Testis (tissue), 3 donors: ENCODE measurements around the gene TUBA3C. TPM values are rescaled to one million over a fixed set of nuclear protein-coding genes. Genes with fewer than 3 reads are reported as not detected.

Source experiments
- DNase-seq: peaks from one replicate; pipeline ENCODE4 v3.0.0-alpha.2; 2019
- H3K27ac ChIP-seq, 2 donors: fragments of 200-600 bp; sonication (generic); one replicate each; pipeline ENCODE4 v1.5.1; 2019
- H3K27me3 ChIP-seq: fragments of 200-600 bp; sonication (generic); one replicate; pipeline ENCODE4 v1.5.1; 2019
- H3K36me3 ChIP-seq: fragments of 200-600 bp; sonication (generic); one replicate; pipeline ENCODE4 v1.5.1; 2017; ENCODE audit warnings: low read depth; ENCODE audit errors: missing control alignments
- H3K4me1 ChIP-seq: fragments of 200-600 bp; sonication (generic); one replicate; pipeline ENCODE4 v1.5.1; 2019
- H3K4me3 ChIP-seq, 2 donors: fragments of 200-600 bp; sonication (generic); one replicate each; pipeline ENCODE4 v1.5.1; 2017 to 2019
- H3K9me3 ChIP-seq: fragments of 200-600 bp; sonication (generic); one replicate; pipeline ENCODE4 v1.5.1; 2017
- POLR2A ChIP-seq: fragments of 450-650 bp; IDR thresholded peaks from one replicate; pipeline ENCODE4 v1.6.1; 2017; ENCODE audit warnings: antibody characterized with exemption, mild to moderate bottlenecking, moderate library complexity
- WGBS, 2 donors: methylation state at CpG; one replicate each; pipeline ENCODE4 v1.1.5; 2018; 5-methylcytosine and 5-hydroxymethylcytosine counted together
- intact Hi-C: fragments of 100-400 bp; cut with DNase I; formaldehyde crosslinking; loops from one replicate; pipeline ENCODE4 v1.15.1; 2023; ENCODE audit warnings: low total_unique reads
- polyA plus RNA-seq: library from polyadenylated mRNA; stranded (reverse); fragments of 350-450 nt; fragmentation: Illumina TruSeq; extraction: RNeasy Lipid Tissue Mini Kit (QIAGEN cat#74804); gene quantifications from one replicate; pipeline ENCODE4 v1.2.3, GENCODE V29; 2014; ENCODE audit warnings: low read depth, low replicate concordance; ENCODE audit not compliant: insufficient read depth
- total RNA-seq, 2 donors: library from RNA; depleted of rRNA; stranded (reverse); fragments of >200 nt; gene quantifications; one replicate each; pipeline ENCODE4 v1.2.3, GENCODE V29; 2016
- TF ChIP-seq, protein P1 (sequence below), 3 experiments: fragments of 450-650 bp in 2 of 3; fragments of 200-600 bp in 1 of 3; sonication (generic) in 1 of 3; IDR thresholded peaks; one replicate each; pipeline ENCODE4 v1.5.1; 2016 to 2019; ENCODE audit warnings: antibody characterized with exemption in 3 of 3, mild to moderate bottlenecking in 2 of 3, moderate library complexity in 1 of 3

TUBA3C gene
- total and polyA plus RNA-seq, 3 donors from 2014 or later = 306 to 1,049 (median 308) TPM

DNA sequence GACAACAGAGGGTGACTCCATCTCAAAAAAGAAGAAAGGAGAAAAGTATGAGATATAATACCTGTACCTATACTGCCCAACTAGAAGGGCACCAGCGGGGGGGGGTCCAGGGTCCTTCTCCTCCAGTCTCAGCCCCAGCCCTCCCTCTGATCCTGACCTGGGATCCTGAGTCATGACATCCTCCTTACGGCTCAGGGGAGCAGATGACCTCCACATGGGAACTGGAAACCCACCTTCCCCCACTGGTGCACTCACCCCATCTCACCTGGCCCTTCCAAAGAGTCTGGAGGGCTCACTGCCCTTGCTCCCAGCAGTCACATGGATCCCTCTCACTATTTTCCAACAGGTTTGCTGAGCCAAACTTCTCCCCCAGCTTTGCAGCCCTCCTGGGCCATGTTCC lies 24.2 kb downstream of the TUBA3C start:
- Histone ChIP-seq H3K9me3 (no peaks in the 10 kb centered on the region), H3K27ac (no peak overlapping the region), H3K36me3 (no peaks in the 10 kb centered on the region), H3K4me1 (no peaks in the 10 kb centered on the region), H3K4me3 (no peak overlapping the region), H3K27me3 (no peaks in the 10 kb centered on the region)
- TF ChIP-seq, protein P1, sequence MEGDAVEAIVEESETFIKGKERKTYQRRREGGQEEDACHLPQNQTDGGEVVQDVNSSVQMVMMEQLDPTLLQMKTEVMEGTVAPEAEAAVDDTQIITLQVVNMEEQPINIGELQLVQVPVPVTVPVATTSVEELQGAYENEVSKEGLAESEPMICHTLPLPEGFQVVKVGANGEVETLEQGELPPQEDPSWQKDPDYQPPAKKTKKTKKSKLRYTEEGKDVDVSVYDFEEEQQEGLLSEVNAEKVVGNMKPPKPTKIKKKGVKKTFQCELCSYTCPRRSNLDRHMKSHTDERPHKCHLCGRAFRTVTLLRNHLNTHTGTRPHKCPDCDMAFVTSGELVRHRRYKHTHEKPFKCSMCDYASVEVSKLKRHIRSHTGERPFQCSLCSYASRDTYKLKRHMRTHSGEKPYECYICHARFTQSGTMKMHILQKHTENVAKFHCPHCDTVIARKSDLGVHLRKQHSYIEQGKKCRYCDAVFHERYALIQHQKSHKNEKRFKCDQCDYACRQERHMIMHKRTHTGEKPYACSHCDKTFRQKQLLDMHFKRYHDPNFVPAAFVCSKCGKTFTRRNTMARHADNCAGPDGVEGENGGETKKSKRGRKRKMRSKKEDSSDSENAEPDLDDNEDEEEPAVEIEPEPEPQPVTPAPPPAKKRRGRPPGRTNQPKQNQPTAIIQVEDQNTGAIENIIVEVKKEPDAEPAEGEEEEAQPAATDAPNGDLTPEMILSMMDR (IDR thresholded peaks at IDR 0.05) = no peak
- no peak for TF ChIP-seq POLR2A
- intact Hi-C loops = no loop called here
- no peak for DNase-seq
- WGBS, 2 donors = 82% methylated on average over 2 of the region's 2 CpGs; no CpG with 5 or more reads in 1 of the 2 donors

DNA sequence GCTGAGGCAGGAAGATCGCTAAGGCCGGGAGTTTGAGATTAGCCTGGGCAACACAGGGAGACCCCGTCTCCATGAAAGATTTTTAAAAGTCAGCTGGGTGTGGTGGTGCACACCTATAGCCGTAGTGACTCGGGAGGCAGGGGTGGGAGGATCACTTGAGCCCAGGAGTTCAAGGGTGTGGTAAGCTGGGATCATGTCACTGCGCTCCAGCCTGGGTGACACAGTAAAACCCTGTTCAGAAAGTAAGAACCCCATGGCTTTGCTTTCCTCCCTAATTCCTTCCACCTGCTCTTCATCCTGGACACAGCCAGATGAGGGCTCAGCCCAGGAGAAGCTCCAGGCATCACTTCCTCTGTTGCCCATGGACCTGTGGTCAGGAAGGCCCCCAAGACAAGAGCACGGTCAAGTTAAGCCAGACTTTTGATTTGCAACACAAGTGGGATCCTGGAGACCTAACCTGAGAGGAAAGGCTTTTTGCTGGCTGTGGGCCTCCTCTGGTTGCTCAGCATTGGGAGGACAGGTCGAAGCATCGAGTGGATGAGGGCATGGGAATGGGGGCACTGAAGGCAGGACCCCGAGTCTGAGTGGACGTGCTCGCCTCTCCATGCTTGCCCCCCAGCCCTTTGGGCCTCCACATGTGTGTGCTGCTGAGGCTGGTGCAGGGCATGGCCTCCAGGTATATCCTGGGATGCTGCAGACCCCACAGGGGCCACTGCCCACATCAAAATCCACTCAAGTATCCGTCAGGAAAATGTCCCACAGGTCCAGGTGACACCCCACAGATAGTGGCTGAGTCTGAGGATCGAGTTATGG lies 25.4 kb downstream of the TUBA3C start:
- Histone ChIP-seq H3K9me3 (no peaks in the 10 kb centered on the region), H3K4me3 (no peak overlapping the region), H3K27ac (no peak overlapping the region), H3K4me1 (no peaks in the 10 kb centered on the region), H3K36me3 (no peaks in the 10 kb centered on the region), H3K27me3 (no peaks in the 10 kb centered on the region)
- intact Hi-C loops = no loop called here
- WGBS, 2 donors = 78 to 80% methylated on average over 9 to 14 of the region's 14 CpGs
- DNase-seq = no peak
- TF ChIP-seq, protein P1 (IDR thresholded peaks at IDR 0.05) = no peak
- no peak for TF ChIP-seq POLR2A

DNA sequence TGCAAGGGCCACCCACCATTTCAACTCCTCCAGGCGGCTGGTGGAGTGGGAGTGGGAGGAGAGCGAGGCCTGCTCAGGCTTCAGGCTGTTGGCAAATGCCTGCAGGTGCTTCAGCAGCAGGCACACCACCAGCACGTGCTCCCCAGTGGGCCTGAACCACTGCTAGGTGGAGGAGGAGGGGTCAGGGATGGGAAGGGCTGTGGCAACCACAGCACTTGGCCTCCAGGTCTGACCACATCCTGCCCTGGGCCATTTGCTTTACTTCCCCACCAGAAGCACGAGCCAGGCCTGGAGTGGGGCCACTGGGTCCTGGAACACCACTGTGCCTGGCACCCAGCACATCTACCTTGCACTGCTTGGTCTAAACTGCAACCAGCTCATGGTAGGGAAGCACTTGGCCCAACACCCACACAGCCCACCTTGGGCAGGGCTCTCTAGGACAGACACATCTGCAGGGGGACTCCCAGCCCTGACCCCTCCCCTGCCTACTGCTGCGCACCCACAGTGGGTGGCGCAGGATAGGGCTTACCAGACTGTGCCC lies 26.2 kb downstream of the TUBA3C start:
- H3K4me3 ChIP-seq = no peak overlapping the region
- no peaks in the 10 kb centered on the region for H3K9me3 ChIP-seq
- H3K27ac ChIP-seq = no peak overlapping the region
- no peaks in the 10 kb centered on the region for H3K4me1 ChIP-seq
- DNase-seq = no peak
- TF ChIP-seq, protein P1 (IDR thresholded peaks at IDR 0.05) = no peak
- TF ChIP-seq POLR2A = no peak
- WGBS, 2 donors = 75% methylated on average over 4 to 6 of the region's 6 CpGs
- intact Hi-C loops = no loop called here
- H3K27me3 ChIP-seq = no peaks in the 10 kb centered on the region
- no peaks in the 10 kb centered on the region for H3K36me3 ChIP-seq

DNA sequence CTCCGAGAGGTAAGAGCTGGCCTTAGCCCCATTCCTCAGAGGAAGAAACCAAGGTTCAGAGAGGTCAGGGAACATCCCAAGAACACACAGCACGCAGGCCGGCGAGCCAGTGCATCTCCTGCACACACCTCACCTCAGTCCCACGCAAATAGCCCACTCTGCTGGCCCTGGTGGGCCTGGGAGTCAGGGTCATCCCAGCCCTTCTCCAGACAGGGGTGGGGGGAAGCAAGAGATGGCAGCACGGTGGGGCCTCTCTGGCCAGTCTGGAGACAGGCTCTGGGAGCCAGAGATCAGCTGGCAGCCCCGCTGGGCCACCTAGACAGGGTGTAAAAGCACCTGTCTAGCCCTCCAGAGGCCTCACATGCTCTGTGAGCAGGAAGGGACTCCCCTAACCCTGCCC lies 26.8 kb downstream of the TUBA3C start:
- Histone ChIP-seq H3K4me1 (no peaks in the 10 kb centered on the region), H3K36me3 (no peaks in the 10 kb centered on the region), H3K27me3 (no peaks in the 10 kb centered on the region), H3K4me3 (no peak overlapping the region), H3K9me3 (no peaks in the 10 kb centered on the region), H3K27ac (no peak overlapping the region)
- DNase-seq = no peak
- TF ChIP-seq, protein P1 (IDR thresholded peaks at IDR 0.05) = no peak
- no peak for TF ChIP-seq POLR2A
- intact Hi-C loops = no loop called here
- 60 to 78% methylated on average over 2 to 7 of the region's 7 CpGs for WGBS, 2 donors
